Measurements from ENCODE around the gene NMNAT2.

The NMNAT2 gene

DNA sequence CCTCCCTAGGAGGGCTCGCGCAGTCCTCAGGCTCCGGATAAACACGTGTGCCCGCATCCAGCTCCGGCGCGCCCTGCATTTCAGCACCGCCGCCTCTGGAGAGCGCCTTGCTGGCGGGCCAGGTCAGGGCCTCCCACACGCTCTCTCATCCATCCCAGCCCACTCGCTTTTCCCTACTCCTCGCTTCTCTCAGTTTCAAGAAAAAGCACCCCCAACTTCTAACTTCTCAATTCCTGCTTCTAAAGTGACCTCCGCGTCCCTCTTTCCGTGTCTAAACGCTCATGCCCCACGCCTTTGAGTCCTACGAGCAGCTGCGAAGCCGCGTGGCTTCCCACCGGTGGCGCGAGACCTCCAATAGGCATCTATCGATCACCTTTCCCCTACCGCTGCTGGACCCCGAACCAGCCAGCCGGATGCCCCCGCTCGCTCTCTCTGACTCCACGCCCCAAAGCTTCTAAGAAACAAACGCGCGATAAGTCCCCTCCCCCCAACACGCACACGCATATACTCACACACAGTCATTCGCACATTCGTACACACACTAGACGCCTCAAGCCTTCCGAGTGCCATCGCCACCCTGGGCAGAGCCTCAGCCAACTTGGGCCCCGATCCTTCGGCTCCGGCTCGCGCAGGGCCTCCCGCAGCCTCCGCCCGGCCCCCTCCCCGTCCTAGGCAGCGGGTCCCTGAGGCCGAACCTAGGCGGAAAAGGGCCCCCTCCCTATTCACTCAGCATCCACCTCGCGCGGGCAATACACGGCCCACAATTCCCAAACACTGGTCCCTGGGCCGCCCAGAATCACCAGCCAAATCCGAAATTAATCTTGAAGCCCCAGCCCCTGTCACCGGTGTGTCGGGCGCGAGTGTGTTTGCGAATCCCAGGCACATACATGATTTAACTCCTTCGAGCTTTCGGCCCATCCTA is 1.1 kb downstream of the NMNAT2 start:
- TF ChIP-seq, protein P1, sequence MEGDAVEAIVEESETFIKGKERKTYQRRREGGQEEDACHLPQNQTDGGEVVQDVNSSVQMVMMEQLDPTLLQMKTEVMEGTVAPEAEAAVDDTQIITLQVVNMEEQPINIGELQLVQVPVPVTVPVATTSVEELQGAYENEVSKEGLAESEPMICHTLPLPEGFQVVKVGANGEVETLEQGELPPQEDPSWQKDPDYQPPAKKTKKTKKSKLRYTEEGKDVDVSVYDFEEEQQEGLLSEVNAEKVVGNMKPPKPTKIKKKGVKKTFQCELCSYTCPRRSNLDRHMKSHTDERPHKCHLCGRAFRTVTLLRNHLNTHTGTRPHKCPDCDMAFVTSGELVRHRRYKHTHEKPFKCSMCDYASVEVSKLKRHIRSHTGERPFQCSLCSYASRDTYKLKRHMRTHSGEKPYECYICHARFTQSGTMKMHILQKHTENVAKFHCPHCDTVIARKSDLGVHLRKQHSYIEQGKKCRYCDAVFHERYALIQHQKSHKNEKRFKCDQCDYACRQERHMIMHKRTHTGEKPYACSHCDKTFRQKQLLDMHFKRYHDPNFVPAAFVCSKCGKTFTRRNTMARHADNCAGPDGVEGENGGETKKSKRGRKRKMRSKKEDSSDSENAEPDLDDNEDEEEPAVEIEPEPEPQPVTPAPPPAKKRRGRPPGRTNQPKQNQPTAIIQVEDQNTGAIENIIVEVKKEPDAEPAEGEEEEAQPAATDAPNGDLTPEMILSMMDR (IDR thresholded peaks at IDR 0.05; ENCODE audit: insufficient read depth, low read length, missing control alignments) = no peak
- CTCF ChIA-PET = interaction anchor here (1.2 kb wide), 1 partner anchor 8 kb away, joined by 3 read pairs; no protein-coding TSS in a partner anchor
- POLR2A ChIA-PET = no interaction called here
- no peak overlapping the region; the same call in 1 of the 2 replicates for H3K4me3 ChIP-seq (ENCODE audit: low read depth, low read length)
- DNase-seq (ENCODE audit: low read depth, low spot score) = no peak

DNA sequence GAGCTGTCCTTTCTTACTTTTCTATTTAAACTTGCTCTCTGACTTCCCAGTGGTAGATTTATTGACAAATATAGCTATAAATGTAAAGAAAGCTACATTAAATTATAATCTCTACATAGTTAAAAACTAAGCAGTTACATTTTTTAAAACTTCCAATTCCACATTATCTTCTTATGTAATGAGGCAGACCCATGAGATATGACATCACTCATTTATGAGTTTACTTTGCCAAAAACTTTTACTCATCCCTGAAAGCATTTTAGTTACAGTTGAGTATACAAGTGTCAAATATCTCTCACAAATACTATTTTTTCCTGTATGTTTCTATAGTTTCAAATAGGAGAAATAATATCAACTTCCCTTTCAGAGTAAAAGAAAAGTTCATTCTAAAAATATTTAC is 3.8 kb downstream of the NMNAT2 start:
- TF ChIP-seq, protein P1 (IDR thresholded peaks at IDR 0.05; ENCODE audit: insufficient read depth, low read length, missing control alignments) = no peak
- no peak for DNase-seq (ENCODE audit: low read depth, low spot score)
- POLR2A ChIA-PET = no interaction called here
- CTCF ChIA-PET = no interaction called here
- H3K4me3 ChIP-seq (ENCODE audit: low read depth, low read length) = no peak overlapping the region

GRCh38 chr1:183411091-183411490 is 7.1 kb downstream of the NMNAT2 start:
- TF ChIP-seq, protein P1 (IDR thresholded peaks at IDR 0.05; ENCODE audit: insufficient read depth, low read length, missing control alignments) = no peak
- no peak overlapping the region for H3K4me3 ChIP-seq (ENCODE audit: low read depth, low read length)
- ChIA-PET CTCF (no interaction called here), POLR2A (no interaction called here)
- DNase-seq (ENCODE audit: low read depth, low spot score) = no peak

DNA sequence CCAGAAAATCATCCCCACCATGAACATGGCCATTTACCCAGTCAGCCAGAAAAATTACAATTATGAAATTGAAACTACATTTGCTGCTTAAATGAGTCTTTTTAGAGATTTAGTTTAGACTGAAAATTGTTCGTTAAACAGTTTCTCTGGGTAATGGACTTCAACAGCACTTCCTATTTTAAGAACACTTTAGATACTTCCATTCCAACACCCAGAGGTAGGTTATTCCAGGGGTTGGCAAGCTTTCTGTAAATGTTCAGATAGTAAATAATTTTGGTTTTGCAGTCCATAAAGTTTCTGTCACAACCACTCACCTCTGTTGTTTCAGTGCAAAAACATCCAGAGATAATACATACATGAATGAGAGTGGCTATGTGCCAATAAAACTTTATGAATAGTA is 10.2 kb downstream of the NMNAT2 start:
- DNase-seq (ENCODE audit: low read depth, low spot score) = no peak
- no peak overlapping the region for H3K4me3 ChIP-seq (ENCODE audit: low read depth, low read length)
- ChIA-PET POLR2A (no interaction called here), CTCF (no interaction called here)
- TF ChIP-seq, protein P1 (IDR thresholded peaks at IDR 0.05; ENCODE audit: insufficient read depth, low read length, missing control alignments) = no peak

DNA sequence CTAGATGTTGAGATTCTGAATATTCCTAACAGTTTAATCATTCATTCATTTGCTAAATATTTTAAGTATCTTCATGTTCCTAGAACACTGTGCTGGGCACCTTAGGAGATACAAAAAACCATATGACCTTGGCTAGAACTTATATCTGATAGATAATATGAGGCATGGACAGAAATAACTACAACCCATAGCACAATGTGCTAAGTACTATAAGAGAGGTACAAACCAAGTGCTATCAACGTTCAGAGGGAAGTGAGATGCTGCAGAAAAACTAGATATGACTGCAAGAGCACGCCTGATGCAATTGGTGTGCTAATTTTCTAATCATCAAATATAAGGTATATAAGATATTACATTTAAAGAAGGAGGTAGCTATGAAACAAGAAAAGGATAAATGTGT is 10.7 kb downstream of the NMNAT2 start:
- TF ChIP-seq, protein P1 (IDR thresholded peaks at IDR 0.05; ENCODE audit: insufficient read depth, low read length, missing control alignments) = no peak
- DNase-seq (ENCODE audit: low read depth, low spot score) = no peak
- ChIA-PET CTCF (no interaction called here), POLR2A (no interaction called here)
- H3K4me3 ChIP-seq (ENCODE audit: low read depth, low read length) = no peak overlapping the region

GRCh38 chr1:183404476-183404875 is 13.7 kb downstream of the NMNAT2 start:
- POLR2A ChIA-PET = no interaction called here
- TF ChIP-seq, protein P1 (IDR thresholded peaks at IDR 0.05; ENCODE audit: insufficient read depth, low read length, missing control alignments) = no peak
- no peak overlapping the region for H3K4me3 ChIP-seq (ENCODE audit: low read depth, low read length)
- CTCF ChIA-PET = no interaction called here
- DNase-seq (ENCODE audit: low read depth, low spot score) = no peak

Measured in AG04449 (cell line).